SKM-1 treated with dmso at 0.1 percent for 144 hours (cell line): ENCODE measurements around the gene POLE2.
"Not testable (repeated sequence)": the region's sequence is repeated elsewhere in the genome, so short reads cannot be mapped to it uniquely, and the experiment has no call there.

Experiments used
- DNase-seq: peaks from one replicate; lab custom pipeline; 2025; ENCODE audit not compliant: unreplicated experiment; lab: John Stamatoyannopoulos, UW

Gene POLE2

DNA sequence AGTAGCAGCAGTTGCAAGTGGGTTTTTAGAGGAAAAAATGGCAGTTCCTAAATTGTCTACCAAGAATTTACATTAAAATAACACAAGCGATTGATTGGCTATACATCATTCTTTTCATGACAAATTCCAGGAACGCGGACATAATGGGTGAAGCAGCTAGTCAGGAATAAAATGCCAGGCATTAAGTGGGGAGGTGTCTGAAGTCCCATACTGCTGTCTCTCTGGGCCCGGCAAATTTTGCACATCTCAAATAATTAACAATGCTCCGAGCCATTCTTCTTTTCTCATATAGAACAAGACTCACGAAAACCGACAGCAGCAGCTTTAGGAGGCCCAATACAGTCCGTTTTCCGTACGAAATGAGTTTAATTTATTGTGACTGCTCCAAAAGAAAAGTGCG lies 68.3 kb downstream of the POLE2 start:
- DNase-seq, result no peak

DNA sequence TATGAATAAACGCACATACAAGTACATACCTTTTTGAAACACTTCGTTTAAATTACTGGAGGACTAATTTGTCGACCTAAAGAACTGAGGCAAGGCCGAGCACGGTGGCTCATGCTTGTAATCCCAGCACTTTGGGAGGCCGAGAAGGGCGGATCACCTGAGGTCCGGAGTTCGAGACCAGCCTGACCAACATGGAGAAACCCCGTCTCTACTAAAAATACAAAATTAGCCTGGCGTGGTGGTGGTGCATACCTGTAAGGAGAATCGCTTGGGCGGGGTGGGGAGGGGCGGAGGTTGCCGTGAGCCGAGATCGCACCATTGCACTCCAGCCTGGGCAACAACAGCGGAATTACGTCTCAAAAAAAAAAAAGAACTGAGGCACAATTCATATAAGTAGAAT lies 68.7 kb downstream of the POLE2 start:
- DNase-seq, result not testable (repeated sequence)

- DNase-seq, result no peak
Measured at GRCh38 chr14:49617852-49618519, 70.0 kb downstream of the POLE2 start.

DNA sequence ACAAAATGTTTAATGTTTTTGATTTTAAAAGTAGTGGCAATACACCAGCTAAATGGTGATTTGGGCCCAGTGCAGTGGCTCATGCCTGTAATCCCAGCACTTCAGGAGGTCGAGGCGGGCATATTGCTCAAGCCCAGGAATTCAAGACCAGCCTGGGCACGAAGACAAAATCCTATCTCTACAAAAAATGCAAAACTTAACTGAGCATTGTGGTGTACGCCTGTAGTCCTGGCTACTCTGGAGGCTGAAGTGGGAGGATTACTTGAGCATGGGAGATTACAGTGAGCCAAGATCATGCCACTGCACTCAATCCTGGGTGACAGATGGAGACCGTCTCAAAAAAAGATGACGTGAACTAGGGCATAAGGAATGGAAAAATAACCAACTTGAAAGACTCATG lies 72.2 kb downstream of the POLE2 start:
- DNase-seq, result no peak

DNA sequence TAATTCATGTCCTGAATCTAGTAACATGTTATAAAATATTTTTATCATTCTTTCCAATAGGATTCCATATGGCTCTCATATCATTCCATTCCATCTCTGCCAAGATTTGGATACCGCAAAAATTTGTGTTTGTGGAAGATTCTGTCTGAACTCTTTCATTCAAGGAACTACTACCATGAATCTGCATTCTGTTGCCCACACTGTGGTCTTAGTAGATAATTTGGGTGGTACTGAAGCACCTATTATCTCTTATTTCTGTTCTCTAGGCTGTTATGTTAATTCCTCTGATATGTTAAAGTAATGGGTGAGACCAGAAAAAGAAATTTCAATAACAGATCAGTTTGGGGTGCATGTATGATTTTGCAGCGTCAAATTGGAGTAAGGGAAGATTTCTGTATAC lies 73.8 kb downstream of the POLE2 start:
- no peak for DNase-seq

GRCh38 chr14:49612671-49613070 lies 75.3 kb downstream of the POLE2 start:
- DNase-seq, result no peak

DNA sequence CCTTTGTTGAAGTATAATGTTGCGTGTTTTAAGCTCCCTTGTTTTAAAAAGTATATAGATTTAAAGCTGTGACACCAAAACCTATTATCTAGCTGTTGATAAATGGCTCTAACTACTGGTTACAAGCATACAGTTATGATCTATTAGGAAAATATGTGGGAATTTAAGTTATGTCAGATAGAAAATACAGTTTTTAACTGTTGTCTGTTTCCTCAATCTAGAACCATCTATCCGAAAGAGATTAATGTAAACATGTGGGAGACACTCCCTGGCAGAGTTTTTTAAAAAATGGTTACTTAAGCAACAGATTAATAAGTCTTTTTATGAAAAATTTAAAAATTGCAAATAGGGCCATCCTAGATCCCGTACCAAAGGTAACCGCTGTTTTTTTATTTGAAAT lies 75.8 kb downstream of the POLE2 start:
- DNase-seq, result no peak

DNA sequence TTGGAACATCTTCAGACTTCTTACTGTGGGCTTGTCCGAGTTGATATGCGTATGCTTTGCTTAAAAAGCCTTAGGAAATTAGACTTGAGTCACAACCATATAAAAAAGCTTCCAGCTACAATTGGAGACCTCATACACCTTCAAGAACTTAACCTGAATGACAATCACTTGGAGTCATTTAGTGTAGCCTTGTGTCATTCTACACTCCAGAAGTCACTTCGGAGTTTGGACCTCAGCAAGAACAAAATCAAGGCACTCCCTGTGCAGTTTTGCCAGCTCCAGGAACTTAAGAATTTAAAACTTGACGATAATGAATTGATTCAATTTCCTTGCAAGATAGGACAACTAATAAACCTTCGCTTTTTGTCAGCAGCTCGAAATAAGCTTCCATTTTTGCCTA lies 80.4 kb downstream of the POLE2 start:
- DNase-seq, result no peak

DNA sequence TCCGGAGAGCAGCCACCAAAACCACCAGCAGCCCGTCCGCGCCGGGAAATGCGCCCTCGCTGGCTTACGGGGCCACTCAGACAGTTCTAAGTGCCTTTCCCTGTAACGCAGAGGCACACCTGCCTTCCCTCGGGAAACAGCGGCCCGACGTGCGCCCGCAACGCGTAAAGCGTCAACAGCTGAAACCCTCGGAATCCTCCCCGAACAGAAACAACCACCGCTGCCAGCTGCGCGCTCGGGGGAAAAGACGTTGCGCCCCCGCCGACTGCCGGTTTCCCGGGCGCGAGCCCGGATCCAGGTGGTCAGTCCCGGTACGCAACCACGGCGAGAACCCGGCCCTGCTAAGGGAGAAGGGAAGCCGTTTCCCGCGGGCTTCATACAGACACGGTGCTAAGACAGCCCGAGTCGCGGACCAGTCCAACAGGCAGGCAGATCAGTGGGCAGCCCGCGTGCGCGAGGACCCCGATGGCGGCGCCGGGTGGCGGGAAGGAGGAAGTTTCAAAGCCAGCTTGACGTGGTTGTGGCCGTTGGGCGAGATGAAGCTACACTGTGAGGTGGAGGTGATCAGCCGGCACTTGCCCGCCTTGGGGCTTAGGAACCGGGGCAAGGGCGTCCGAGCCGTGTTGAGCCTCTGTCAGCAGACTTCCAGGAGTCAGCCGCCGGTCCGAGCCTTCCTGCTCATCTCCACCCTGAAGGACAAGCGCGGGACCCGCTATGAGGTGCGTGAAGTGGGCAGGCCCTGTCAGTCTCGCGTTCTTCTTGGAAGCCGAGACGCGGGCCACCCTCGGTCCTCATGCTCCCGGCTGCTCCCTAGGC lies 89.3 kb downstream of the POLE2 start, which contains the start of gene LRR1:
TSS of gene LRR1 (plus strand) at position 456 of the 816 bp plus-strand sequence. CDS start at position 537, 81 bp downstream.
- peak; percentile 53 for DNase-seq

DNA sequence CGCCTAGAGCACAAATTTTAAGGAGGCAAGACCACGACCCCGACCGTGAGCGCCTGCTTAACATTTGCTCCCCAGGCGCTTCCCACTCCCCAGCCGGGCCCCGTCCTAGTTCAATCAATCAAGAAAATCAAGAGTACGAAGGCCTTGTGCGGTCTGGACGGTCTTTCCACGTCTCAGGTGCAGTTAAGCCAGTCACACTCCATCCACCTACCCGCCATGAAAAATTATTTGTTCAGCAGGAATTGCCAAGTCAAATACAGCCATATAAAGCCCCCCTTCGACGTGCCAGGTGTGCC lies 89.9 kb downstream of the POLE2 start:
- DNase-seq, result no peak

- DNase-seq, result no peak
Measured at GRCh38 chr14:49594347-49595091, 93.5 kb downstream of the POLE2 start.
